Endometrium (tissue), 2 donors: ENCODE data around the gene ZNF511.

Source experiments
- FAIRE-seq: peaks from 2 replicates; lab custom pipeline; 2012; peaks lifted over from hg19 to GRCh38; lab: Jason Lieb, UNC
- donor health status: control.
- donor health status: control.

The ZNF511 gene

GRCh38 chr10:133353988-133354605 lies 45.4 kb downstream of the ZNF511 start:
- no peak for FAIRE-seq

DNA sequence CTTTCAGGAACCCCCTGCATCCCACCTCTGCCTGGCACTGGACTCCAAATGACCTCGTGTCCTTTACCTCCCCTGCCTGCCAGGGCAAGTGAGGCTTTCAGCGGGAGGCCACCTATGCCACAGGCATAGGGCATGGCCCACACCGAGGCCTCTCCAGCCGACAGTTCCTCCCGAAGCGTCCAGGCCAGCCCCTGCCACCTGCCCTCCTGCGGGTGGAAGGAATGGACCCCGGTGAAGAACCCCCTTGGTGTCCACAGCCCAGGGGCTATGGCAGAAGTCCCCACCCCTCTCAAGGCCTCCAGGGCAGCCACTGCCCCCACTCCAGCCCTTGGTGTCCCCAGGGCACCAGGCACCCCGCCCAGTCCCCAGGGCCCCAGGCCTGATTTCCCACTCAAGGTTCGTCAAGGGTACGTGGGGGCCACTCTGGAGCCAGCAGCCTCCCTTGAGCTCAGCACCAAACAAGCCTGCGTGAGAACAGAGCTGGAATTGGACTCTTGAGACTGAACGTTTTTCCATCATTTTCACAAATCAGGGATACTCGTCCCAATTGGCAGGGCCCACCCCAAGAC lies 46.0 kb downstream of the ZNF511 start:
- no peak for FAIRE-seq

DNA sequence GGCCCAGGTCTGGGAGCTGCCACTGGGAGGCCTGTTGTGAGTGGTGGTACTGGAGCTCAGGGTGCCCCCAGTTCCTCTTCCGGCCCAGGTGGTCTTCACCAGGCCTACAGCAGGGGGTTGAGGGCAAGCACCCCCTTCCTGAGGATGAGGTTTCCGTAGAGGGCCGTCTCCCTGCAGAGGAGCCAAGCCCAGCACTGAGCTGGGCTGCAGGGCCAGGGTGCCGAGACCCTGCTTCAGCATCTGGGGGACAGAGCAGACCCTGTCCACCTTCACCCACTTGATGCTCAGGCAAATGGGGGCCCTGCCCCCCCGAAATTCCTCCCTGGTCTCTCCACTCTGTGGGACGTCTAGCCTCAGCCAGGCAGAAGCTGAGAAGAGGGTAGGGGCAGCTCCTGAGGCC lies 46.6 kb downstream of the ZNF511 start:
- FAIRE-seq: no peak

DNA sequence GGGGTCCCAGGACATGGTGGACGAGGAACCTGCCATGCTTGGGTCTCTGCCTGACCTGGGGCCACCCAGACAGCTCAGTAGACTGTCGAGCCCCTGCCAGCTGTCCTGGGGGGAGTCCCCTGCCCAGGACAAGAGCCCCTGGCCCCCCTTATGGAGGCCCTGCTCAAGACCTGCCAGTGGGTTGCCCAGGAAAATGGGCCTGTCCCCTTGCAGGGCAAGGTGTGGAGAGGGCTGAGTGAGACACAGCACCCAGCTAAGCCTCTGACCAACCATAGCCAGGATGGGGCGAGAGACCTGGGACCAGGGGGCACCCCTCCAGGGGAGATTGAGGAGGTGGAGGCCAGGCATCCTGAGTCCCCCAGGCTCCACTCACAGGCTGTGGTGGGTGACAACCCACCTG lies 47.3 kb downstream of the ZNF511 start:
- no peak for FAIRE-seq

GRCh38 chr10:133356549-133357284 lies 48.0 kb downstream of the ZNF511 start:
- no peak for FAIRE-seq

DNA sequence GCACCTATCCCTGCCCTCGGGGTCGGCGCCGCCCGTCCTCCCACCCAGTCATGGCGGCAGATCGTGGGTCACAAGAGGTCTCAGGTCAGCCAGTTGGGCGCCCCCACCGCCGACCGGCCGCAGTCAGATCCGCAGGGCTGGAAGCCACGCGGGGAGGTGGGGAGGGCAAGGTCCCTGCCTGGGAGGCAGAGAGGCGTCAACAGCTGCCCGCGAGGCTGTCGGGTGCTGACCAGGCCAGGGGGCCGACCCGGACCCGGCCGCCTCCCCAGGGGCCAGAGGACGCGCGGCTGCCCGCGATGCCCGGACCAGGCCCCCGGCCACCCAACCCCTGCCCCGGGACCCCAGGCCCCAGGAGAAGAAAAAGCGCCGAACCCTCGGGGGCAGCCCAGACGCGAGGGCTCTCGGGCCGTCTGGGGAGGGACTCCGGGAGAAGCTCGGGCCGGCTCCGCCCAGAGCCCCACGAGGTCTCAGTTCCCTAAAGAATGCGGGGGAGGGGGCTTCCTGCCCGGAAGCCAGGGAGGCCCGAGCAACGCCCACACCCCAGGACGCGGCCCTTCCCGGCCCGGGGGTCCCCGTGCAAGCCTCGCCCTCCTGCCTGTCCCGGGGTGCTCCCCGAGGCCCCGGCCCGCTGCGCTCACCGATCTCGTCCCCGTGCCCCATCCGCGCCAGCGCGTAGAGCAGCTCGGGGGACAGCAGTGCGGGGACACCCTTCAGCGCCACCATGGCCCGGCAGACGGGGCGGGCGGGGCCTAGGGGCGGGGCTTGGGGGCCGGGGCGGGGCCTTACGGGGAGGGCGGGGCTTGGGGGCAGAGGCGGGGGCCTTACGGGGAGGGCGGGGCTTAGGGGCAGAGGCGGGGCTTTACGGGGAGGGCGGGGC lies 48.8 kb downstream of the ZNF511 start, which contains the start of gene FUOM:
Gene FUOM (minus strand): TSS at position 735 of the 877 bp plus-strand sequence. CDS start 12 bp downstream, at position 723.
- FAIRE-seq: no peak

GRCh38 chr10:133358162-133358924 lies 49.6 kb downstream of the ZNF511 start:
- FAIRE-seq: no peak

- FAIRE-seq: no peak
These were observed 50.2 kb downstream of the ZNF511 start for GRCh38 chr10:133358925-133359310.

DNA sequence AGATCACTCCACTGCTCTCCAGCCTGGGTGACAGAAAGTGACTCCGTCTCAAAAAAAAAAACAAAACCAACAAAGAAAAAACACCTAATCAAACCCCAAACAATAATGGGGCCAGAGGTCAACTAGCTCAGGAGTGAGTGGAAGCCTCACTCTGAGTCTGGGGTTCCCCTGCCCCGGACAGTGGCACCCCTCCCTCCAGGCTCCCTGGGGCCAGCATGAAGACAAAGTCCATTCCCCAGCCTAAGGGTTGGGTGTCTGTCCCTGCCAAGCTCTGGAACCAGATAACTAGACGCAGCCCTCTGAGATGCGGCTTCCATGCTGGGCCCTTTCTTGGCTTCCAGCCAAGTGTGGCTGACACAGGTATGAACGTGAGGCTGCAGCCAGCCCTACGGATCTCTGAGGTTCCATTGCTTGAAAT lies 50.8 kb downstream of the ZNF511 start:
- no peak for FAIRE-seq

DNA sequence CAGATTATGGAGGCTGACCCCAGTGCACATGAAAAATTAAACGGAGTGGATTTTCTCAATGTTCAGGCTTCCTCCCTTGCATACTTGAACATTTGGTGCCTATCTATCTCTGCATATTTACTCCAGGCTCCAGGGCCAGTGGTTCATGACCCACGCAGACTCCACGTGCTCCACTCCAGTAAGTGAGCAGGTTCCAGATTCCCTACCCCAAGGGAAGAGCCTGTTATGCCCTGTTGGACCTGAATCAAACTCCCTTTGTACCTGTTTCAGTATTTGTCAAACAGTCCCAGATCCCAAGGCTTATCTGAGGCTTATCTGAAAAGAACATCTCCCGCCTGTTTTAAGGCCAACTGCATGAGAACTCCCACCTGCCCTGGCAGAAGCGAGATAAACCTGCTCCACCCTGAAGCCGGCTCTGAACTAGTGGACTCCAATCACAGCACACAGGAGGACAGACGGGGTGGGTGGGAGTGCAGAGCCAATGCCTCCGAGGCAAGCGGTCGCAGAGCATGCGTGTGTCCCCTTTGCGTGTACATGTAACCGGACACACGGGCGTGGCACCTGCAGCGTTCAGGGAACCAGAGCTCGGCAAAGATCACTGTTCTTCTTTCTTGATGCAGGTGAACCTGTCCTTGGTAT lies 51.4 kb downstream of the ZNF511 start:
- no peak for FAIRE-seq

DNA sequence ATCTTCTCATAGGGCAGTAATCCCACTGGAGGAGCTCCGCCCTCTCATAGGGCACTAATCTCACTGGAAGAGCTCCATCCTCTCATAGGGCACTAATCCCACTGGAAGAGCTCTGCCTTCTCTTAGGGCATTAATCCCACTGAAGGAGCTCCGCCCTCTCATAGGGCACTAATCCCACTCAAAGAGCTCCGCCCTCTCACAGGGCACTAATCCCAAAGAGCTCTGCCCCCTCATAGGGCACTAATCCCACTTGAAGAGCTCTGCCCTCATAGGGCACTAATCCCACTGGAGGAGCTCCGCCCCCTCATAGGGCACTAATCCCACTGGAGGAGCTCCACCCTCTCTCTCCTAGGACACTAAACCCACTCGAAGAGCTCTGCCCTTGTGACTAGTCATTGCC lies 52.5 kb downstream of the ZNF511 start:
- FAIRE-seq: no peak

GRCh38 chr10:133361773-133362441 lies 53.2 kb downstream of the ZNF511 start:
- no peak for FAIRE-seq
